ENCODE measurements around the gene ABHD17B.

GRCh38 chr9:71929791-71930440 lies 18.9 kb upstream of the ABHD17B start:
- TF ChIP-seq EZH2 (IDR thresholded peaks at IDR 0.05; ENCODE audit: low read length, unreplicated experiment), result no peak
- no peak for TF ChIP-seq CTCF (conservative IDR thresholded peaks at IDR 0.05; ENCODE audit: low read depth, low read length)
- no peak for TF ChIP-seq EZH2phosphoT487 (IDR thresholded peaks at IDR 0.05; ENCODE audit: borderline replicate concordance, low read length)
